Activated CD8-positive, alpha-beta memory T cell treated with anti-CD3 and anti-CD28 coated beads, Interleukin-2, amount 10 ng/mL, durations not matched to agents 7 days and 5 days (primary cell): ENCODE results near the gene EXD3. TPM values are rescaled to one million over a fixed set of nuclear protein-coding genes. Genes with fewer than 3 reads are reported as not detected.

Source experiments
- ATAC-seq: fragments of 150-1000 bp; cut with Tn5 transposase; one replicate; pipeline ENCODE4 v1.10.0; 2021; ENCODE audit warnings: moderate library complexity
- CTCF ChIA-PET: fragments of 350-600 bp; sonication (Branson Sonifier 250); formaldehyde crosslinking; loops from one replicate; lab custom pipeline; 2021; ENCODE audit warnings: antibody characterized with exemption; lab: Charles Lee
- DNase-seq: peaks from one replicate; pipeline ENCODE4 v3.0.0-alpha.2; 2020
- H3K27ac Mint-ChIP-seq: one replicate; pipeline ENCODE4 v1.8.0; 2021; ENCODE audit warnings: mild to moderate bottlenecking, mixed read lengths
- H3K27me3 Mint-ChIP-seq: one replicate; pipeline ENCODE4 v1.8.0; 2021; ENCODE audit warnings: mixed read lengths
- H3K36me3 Mint-ChIP-seq: one replicate; pipeline ENCODE4 v1.8.0; 2021; ENCODE audit warnings: mild to moderate bottlenecking, mixed read lengths
- H3K4me1 Mint-ChIP-seq: one replicate; pipeline ENCODE4 v1.8.0; 2021; ENCODE audit warnings: mixed read lengths
- H3K4me3 Mint-ChIP-seq: one replicate; pipeline ENCODE4 v1.8.0; 2021; ENCODE audit warnings: mild to moderate bottlenecking, moderate library complexity, mixed read lengths
- H3K9me3 Mint-ChIP-seq: one replicate; pipeline ENCODE4 v1.8.0; 2022; ENCODE audit warnings: low read depth, mixed read lengths
- total RNA-seq, 2 experiments: library from RNA; stranded (reverse); gene quantifications; one replicate each; pipeline ENCODE4 v1.2.3, GENCODE V29; 2021

EXD3 gene
- total RNA-seq, 2 experiments from 2014 or later: 9.2 to 19.8 TPM

DNA sequence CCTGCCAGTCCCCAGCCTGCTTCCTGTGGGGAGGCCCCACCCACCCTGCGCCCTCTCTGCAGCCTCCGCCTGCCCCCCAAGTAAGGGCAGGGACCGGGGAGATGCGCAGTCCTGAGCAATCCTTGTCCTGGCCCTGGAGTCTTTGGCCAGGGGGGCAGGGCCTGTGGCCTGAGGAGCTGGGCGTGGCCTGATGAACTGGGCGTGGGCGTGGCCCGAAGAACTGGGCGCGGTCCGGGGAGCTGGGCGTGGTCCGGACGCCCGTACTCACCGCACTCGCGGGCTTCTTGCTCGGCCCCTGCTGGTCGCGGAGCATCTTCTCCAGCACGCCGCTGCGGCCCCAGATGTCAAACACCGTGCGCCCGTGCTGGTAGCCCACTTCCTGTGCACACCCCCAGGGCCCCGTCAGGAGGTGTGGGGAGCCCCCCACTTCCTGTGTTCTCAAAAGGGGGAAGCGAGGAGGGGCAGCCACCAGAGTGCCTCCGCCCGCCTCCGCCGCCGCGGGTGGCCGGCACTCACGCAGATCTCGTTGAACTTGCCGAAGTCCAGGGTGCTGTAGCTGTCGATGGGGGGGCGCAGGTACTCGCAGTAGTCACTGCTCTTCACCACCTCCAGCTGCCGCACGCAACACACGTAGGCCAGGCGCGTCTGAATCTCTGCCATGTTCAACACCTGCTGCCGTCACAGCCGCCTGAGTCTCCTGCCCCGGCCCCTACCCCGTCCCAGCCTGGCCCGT lies 38.9 kb upstream of the EXD3 start:
- H3K4me3 Mint-ChIP-seq: peak overlapping the region; percentile 71
- CTCF ChIA-PET: interaction anchor here (0.6 to 1.9 kb wide), 7 partner anchors 13 to 329 kb away, joined by 3 to 7 read pairs (median 3); partner anchors contain the start of genes EXD3 and NOXA1
- peak; percentile 97 for DNase-seq
- H3K36me3 Mint-ChIP-seq: no peaks in the 10 kb centered on the region
- H3K9me3 Mint-ChIP-seq: no peaks in the 10 kb centered on the region
- H3K27ac Mint-ChIP-seq: peak overlapping the region; percentile 95
- H3K4me1 Mint-ChIP-seq: peaks cover 27% of the 10 kb centered on the region
- ATAC-seq: peak; percentile 78
- H3K27me3 Mint-ChIP-seq: no peaks in the 10 kb centered on the region

GRCh38 chr9:137461316-137461662 lies 38.3 kb upstream of the EXD3 start:
- peak overlapping the region; percentile 71 for H3K4me3 Mint-ChIP-seq

GRCh38 chr9:137460363-137461315 lies 37.7 kb upstream of the EXD3 start:
- ATAC-seq (no peak), DNase-seq (no peak)
- CTCF ChIA-PET: interaction anchor here (1.5 to 1.9 kb wide), 2 partner anchors 15 to 224 kb away, joined by 3 to 7 read pairs; no protein-coding TSS in a partner anchor
- Mint-ChIP-seq H3K9me3 (no peaks in the 10 kb centered on the region), H3K4me3 (no peak overlapping the region), H3K4me1 (peaks cover 27% of the 10 kb centered on the region), H3K27me3 (no peaks in the 10 kb centered on the region), H3K36me3 (peaks cover 4% of the 10 kb centered on the region), H3K27ac (peak overlapping the region; percentile 95)

More at GRCh38 chr9:137461316-137461662, 38.3 kb upstream of the EXD3 start:
- ATAC-seq: no peak
- H3K27ac Mint-ChIP-seq: peak overlapping the region; percentile 95
- peaks cover 2% of the 10 kb centered on the region for H3K36me3 Mint-ChIP-seq
- peaks cover 27% of the 10 kb centered on the region for H3K4me1 Mint-ChIP-seq
- CTCF ChIA-PET: interaction anchor here (0.7 to 1.9 kb wide), 3 partner anchors 16 to 225 kb away, joined by 3 to 7 read pairs (median 6); partner anchors contain the start of genes EXD3 and NOXA1
- no peak for DNase-seq
- H3K27me3 Mint-ChIP-seq: no peaks in the 10 kb centered on the region
- H3K9me3 Mint-ChIP-seq: no peaks in the 10 kb centered on the region

- DNase-seq (peak; percentile 44), ATAC-seq (no peak)
- Mint-ChIP-seq H3K9me3 (no peaks in the 10 kb centered on the region), H3K36me3 (peaks cover 5% of the 10 kb centered on the region), H3K4me1 (peaks cover 27% of the 10 kb centered on the region), H3K27ac (peak overlapping the region; percentile 78), H3K27me3 (no peaks in the 10 kb centered on the region), H3K4me3 (peak overlapping the region; percentile 24)
- CTCF ChIA-PET: interaction anchor here (0.9 to 1.2 kb wide), 6 partner anchors 14 to 232 kb away, joined by 3 to 7 read pairs (median 4); partner anchors contain the start of genes EXD3, NRARP and RNF224
Measured at GRCh38 chr9:137459601-137460362, 36.8 kb upstream of the EXD3 start.

DNA sequence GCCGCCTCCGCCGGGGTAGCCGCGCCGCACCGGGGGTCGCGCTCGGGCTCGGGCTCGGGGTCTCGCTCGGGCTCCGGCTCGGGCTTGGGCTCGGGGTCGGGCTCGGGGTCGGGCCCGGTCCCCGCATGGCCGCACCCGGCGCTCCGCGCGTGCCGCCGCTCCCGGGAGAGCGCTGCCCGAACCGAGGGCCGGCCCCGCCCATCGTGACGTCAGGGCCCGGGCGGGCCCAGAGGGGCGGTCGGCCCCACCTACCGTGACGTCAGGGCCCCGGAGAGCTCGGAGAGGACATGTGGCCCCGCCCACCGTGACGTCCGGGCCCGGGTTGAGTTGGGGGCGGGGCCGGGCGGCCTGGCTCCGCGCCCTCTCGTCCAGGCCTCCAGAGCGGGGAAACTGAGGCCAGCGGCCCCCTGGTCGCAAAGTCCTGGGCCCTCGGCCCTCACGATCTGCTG lies 36.2 kb upstream of the EXD3 start, which contains the start of gene NSMF:
TSS of gene NSMF (minus strand) at position 183 of the 449 bp plus-strand sequence. CDS start 232 bp downstream, outside the sequence.
- Mint-ChIP-seq H3K9me3 (no peaks in the 10 kb centered on the region), H3K36me3 (peaks cover 8% of the 10 kb centered on the region), H3K4me3 (peak within 1 kb of the TSS; percentile 48), H3K4me1 (peaks cover 30% of the 10 kb centered on the region), H3K27me3 (no peaks in the 10 kb centered on the region), H3K27ac (peak within 1 kb of the TSS; percentile 78)
- CTCF ChIA-PET: interaction anchor here (0.9 to 1.2 kb wide), 6 partner anchors 13 to 232 kb away, joined by 3 to 7 read pairs (median 4); partner anchors contain the start of genes EXD3, NRARP and RNF224
- ATAC-seq (peak; percentile 72), DNase-seq (peak; percentile 94)

GRCh38 chr9:137458194-137459151 lies 35.5 kb upstream of the EXD3 start:
- ATAC-seq (peak; percentile 13), DNase-seq (no peak)
- H3K9me3 Mint-ChIP-seq: no peaks in the 10 kb centered on the region
- no peak overlapping the region for H3K27ac Mint-ChIP-seq
- no peaks in the 10 kb centered on the region for H3K27me3 Mint-ChIP-seq
- peaks cover 10% of the 10 kb centered on the region for H3K36me3 Mint-ChIP-seq
- peak overlapping the region; percentile 48 for H3K4me3 Mint-ChIP-seq
- CTCF ChIA-PET: interaction anchor here (0.9 to 1.7 kb wide), 7 partner anchors 12 to 231 kb away, joined by 3 to 7 read pairs (median 4); partner anchors contain the start of genes EXD3, NRARP and RNF224
- peaks cover 34% of the 10 kb centered on the region for H3K4me1 Mint-ChIP-seq

DNA sequence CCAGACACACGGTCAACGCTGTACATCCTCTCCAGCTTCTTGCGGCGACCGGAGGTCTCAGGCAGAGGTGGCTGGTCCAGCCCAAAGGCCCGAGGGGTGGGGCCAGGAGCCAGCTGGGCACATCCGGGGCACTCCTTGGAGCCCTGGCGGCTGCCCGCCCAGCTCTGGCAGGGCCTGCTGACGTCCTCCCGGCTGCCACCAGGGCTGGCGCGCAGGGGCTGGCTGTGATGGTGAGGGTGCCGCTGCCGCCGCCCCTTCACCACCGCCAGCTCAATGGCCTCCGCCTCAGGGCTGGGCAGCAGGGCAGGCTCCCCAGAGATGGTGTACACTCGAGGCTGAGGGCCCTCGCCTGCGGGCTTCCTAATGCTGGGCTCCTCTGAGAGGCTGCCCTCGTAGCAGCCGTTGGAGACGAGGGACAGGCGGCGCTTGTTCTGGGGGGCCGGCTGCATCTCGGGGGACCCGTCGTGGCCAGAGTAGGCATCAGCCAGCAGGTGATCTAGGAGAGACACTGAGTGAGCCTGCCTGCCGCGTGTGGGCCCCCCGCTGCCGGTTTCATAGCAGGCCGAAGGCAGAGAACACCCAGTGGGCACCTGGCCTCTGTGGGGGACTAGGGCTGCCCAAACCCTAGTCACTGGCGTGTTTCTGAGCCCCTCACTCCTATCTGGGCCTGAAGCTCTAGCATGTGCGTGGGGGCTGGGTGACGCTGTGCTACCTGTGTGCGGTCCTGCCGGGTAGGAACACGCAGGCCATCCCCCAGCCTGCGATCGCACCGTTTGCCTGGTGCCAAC lies 34.6 kb upstream of the EXD3 start:
- DNase-seq (no peak), ATAC-seq (no peak)
- Mint-ChIP-seq H3K4me1 (peaks cover 33% of the 10 kb centered on the region), H3K27me3 (no peaks in the 10 kb centered on the region), H3K27ac (no peak overlapping the region), H3K9me3 (no peaks in the 10 kb centered on the region), H3K36me3 (peaks cover 10% of the 10 kb centered on the region), H3K4me3 (no peak overlapping the region)
- CTCF ChIA-PET: interaction anchor here (0.9 to 1.7 kb wide), 3 partner anchors 11 to 35 kb away, joined by 3 to 7 read pairs (median 5); partner anchors contain the start of gene EXD3

GRCh38 chr9:137456864-137457405 lies 34.0 kb upstream of the EXD3 start:
- no peak overlapping the region for H3K4me3 Mint-ChIP-seq
- H3K4me1 Mint-ChIP-seq: peaks cover 37% of the 10 kb centered on the region
- H3K27ac Mint-ChIP-seq: no peak overlapping the region
- no peaks in the 10 kb centered on the region for H3K27me3 Mint-ChIP-seq
- peaks cover 10% of the 10 kb centered on the region for H3K36me3 Mint-ChIP-seq
- H3K9me3 Mint-ChIP-seq: no peaks in the 10 kb centered on the region
- CTCF ChIA-PET: interaction anchor here (0.9 to 1.7 kb wide), 3 partner anchors 11 to 34 kb away, joined by 3 to 7 read pairs (median 5); partner anchors contain the start of gene EXD3
- ATAC-seq (no peak), DNase-seq (no peak)

DNA sequence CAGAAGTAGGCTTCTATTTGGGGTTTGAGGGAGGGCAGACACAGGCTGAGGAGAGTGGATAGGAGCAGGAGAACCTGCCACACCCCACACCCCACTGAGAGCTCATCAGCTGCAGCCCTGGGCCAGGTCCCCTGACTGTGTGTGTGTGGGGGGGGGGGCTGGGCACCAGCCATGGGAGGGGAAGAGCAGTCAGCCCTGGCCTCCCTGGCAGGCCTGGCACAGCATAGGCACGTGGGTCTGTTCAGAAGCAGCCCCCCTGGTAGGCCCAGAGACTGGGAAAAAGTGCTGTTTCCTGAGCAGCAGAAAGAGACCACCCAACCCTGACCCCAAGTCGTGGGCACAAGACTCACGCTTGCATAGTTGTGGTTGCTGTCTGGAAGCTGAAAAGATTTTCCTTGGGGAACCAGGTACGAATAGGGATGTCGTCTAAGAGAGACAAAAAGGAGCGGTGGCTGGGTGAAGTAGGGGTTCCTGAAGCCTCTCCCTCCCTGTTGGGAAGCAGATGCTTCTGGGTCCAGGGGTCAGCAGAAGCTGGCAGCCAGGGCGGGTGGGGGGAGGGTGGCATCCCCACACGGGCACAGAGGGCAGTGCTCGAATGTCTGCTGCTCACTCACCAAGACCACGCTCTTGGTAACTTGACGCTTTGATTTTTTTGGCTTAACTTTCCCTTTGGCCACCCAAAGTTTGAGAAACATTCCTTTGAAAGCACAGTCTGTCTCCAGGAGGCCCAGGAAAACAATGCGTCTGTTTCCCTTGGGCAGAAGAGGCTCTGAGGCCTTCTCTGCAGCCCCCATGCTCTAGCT lies 33.3 kb upstream of the EXD3 start:
- Mint-ChIP-seq H3K27ac (peak overlapping the region; percentile 15), H3K27me3 (no peaks in the 10 kb centered on the region), H3K4me3 (no peak overlapping the region), H3K9me3 (no peaks in the 10 kb centered on the region), H3K4me1 (peaks cover 35% of the 10 kb centered on the region), H3K36me3 (peaks cover 10% of the 10 kb centered on the region)
- CTCF ChIA-PET: interaction anchor here (0.9 kb wide), 1 partner anchor 10 kb away, joined by 5 read pairs; no protein-coding TSS in a partner anchor
- DNase-seq: no peak
- no peak for ATAC-seq

DNA sequence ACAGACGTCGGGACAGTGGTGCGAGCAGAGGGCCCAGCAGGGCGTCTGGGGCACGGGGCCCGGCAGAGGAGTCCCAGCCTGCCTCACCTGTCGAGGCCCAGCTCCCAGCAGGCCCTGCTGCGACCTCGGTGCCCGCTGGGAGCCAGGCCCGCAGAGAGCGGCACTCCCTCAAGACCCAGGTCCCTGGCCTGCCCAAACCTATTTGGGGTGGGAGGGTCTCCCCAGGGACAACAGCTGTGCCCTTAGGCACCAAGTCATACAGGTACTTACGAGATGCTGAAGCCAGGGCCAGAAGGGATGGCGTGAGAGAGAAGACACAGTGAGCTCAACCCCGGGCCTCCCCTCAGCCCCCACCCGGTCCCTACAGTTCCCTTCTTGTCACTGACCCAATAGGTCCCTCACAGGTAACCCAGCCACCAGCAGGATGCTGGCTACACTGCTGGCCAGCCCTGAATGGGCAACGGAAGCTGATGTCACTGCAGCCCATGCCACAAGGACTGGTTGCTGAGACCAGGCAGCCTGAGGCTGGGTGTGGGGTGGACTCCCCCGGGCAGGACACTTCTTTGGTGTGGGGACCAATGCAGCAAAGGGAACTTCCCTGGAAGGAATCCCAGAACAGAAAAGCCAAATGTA lies 32.5 kb upstream of the EXD3 start:
- ATAC-seq: no peak
- H3K9me3 Mint-ChIP-seq: no peaks in the 10 kb centered on the region
- peaks cover 10% of the 10 kb centered on the region for H3K36me3 Mint-ChIP-seq
- DNase-seq: no peak
- peak overlapping the region; percentile 15 for H3K27ac Mint-ChIP-seq
- CTCF ChIA-PET: no interaction called here
- H3K4me1 Mint-ChIP-seq: peaks cover 30% of the 10 kb centered on the region
- no peak overlapping the region for H3K4me3 Mint-ChIP-seq
- no peaks in the 10 kb centered on the region for H3K27me3 Mint-ChIP-seq
